Karpas-422 (cell line): ENCODE measurements around the gene RPL18A. TPM values are rescaled to one million over a fixed set of nuclear protein-coding genes. Genes with fewer than 3 reads are reported as not detected.

Source experiments
- DNase-seq: peaks from one replicate; pipeline ENCODE4 v3.0.0-alpha.2; 2015
- H2AFZ ChIP-seq: fragments of 200-600 bp; sonication (generic); 2 replicates; pipeline ENCODE4 v1.6.1; 2014; ENCODE audit warnings: antibody characterized with exemption, low read length, mixed read lengths
- H3K27ac ChIP-seq: fragments of 200-600 bp; sonication (generic); 2 replicates; pipeline ENCODE4 v1.5.1; 2014; ENCODE audit warnings: mild to moderate bottlenecking, low read length, moderate library complexity
- H3K27me3 ChIP-seq: fragments of 200-600 bp; sonication (generic); 2 replicates; pipeline ENCODE4 v1.6.1; 2014; ENCODE audit warnings: low read length, mixed read lengths
- H3K36me3 ChIP-seq: fragments of 200-600 bp; sonication (generic); 2 replicates; pipeline ENCODE4 v1.6.1; 2014; ENCODE audit warnings: low read length, mixed read lengths; ENCODE audit not compliant: insufficient read depth
- H3K4me1 ChIP-seq: fragments of 200-600 bp; sonication (generic); 2 replicates; pipeline ENCODE4 v1.6.1; 2014; ENCODE audit warnings: mild to moderate bottlenecking, low read length, mixed read lengths
- H3K4me2 ChIP-seq: fragments of 200-600 bp; sonication (generic); 2 replicates; pipeline ENCODE4 v1.6.1; 2014; ENCODE audit warnings: low read length, low read depth, mild to moderate bottlenecking; ENCODE audit not compliant: poor library complexity, severe bottlenecking
- H3K4me3 ChIP-seq: fragments of 200-600 bp; sonication (generic); 2 replicates; pipeline ENCODE4 v1.5.1; 2014; ENCODE audit warnings: mild to moderate bottlenecking, antibody characterized with exemption, low read length, mixed read lengths
- H3K79me2 ChIP-seq: fragments of 200-600 bp; sonication (generic); 2 replicates; pipeline ENCODE4 v1.6.1; 2014; ENCODE audit warnings: mild to moderate bottlenecking, low read length, mixed read lengths
- H3K9ac ChIP-seq: fragments of 200-600 bp; sonication (generic); 2 replicates; pipeline ENCODE4 v1.6.0; 2014; ENCODE audit warnings: low read length
- H3K9me2 ChIP-seq: fragments of 200-600 bp; sonication (generic), shearing (Covaris generic); replicated peaks from 2 replicates; pipeline ENCODE4 v1.6.0; 2014; ENCODE audit warnings: mild to moderate bottlenecking, low read length, moderate library complexity; ENCODE audit not compliant: insufficient read depth
- H3K9me3 ChIP-seq: fragments of 300-700, 200-600 bp; sonication (generic); 2 replicates; pipeline ENCODE4 v1.6.1; 2014; ENCODE audit warnings: low read length, mixed read lengths
- H4K20me1 ChIP-seq: fragments of 200-600 bp; sonication (generic); 2 replicates; pipeline ENCODE4 v1.6.1; 2014; ENCODE audit warnings: mild to moderate bottlenecking, antibody characterized with exemption, low read length, low read depth; ENCODE audit not compliant: insufficient read depth
- total RNA-seq: library from RNA; depleted of rRNA; stranded (reverse); fragments of >200 nt; shearing (Covaris generic); gene quantifications from 2 replicates; pipeline ENCODE4 v1.2.3, GENCODE V29; 2014; ENCODE audit warnings: low replicate concordance

Gene RPL18A
- total RNA-seq, 1 experiment from 2014 or later, result 1,678 TPM

GRCh38 chr19:17829855-17830566, 29.7 kb upstream of the RPL18A start:
- H3K36me3 ChIP-seq, result no peaks in the 10 kb centered on the region
- no peak overlapping the region for H3K9ac ChIP-seq
- no peak overlapping the region for H2AFZ ChIP-seq
- no peaks in the 10 kb centered on the region for H3K4me1 ChIP-seq
- H3K79me2 ChIP-seq, result no peaks in the 10 kb centered on the region
- no peak for DNase-seq
- H3K9me2 ChIP-seq, result no peaks in the 10 kb centered on the region
- H3K4me3 ChIP-seq, result no peak overlapping the region
- no peaks in the 10 kb centered on the region for H4K20me1 ChIP-seq
- H3K27me3 ChIP-seq, result no peaks in the 10 kb centered on the region
- no peaks in the 10 kb centered on the region for H3K9me3 ChIP-seq
- no peak overlapping the region for H3K27ac ChIP-seq
- no peak overlapping the region for H3K4me2 ChIP-seq

- no peak overlapping the region for H3K27ac ChIP-seq
These were observed 28.9 kb upstream of the RPL18A start for GRCh38 chr19:17830567-17831418.

GRCh38 chr19:17831419-17831888, 28.3 kb upstream of the RPL18A start:
- no peaks in the 10 kb centered on the region for H3K9me3 ChIP-seq
- H3K4me2 ChIP-seq, result no peak overlapping the region
- H3K4me1 ChIP-seq, result no peaks in the 10 kb centered on the region
- no peaks in the 10 kb centered on the region for H3K79me2 ChIP-seq
- no peaks in the 10 kb centered on the region for H3K36me3 ChIP-seq
- H2AFZ ChIP-seq, result no peak overlapping the region
- no peaks in the 10 kb centered on the region for H3K9me2 ChIP-seq
- DNase-seq, result no peak
- no peak overlapping the region for H3K27ac ChIP-seq
- no peak overlapping the region for H3K9ac ChIP-seq
- no peaks in the 10 kb centered on the region for H4K20me1 ChIP-seq
- H3K27me3 ChIP-seq, result no peaks in the 10 kb centered on the region
- H3K4me3 ChIP-seq, result no peak overlapping the region

More at GRCh38 chr19:17830567-17831418, 28.9 kb upstream of the RPL18A start:
- no peak overlapping the region for H3K4me3 ChIP-seq
- peak; percentile 76 for DNase-seq
- no peak overlapping the region for H3K9ac ChIP-seq
- no peaks in the 10 kb centered on the region for H3K4me1 ChIP-seq
- no peak overlapping the region for H3K4me2 ChIP-seq
- H3K27me3 ChIP-seq, result no peaks in the 10 kb centered on the region
- H3K9me3 ChIP-seq, result no peaks in the 10 kb centered on the region
- no peaks in the 10 kb centered on the region for H3K79me2 ChIP-seq
- H2AFZ ChIP-seq, result no peak overlapping the region
- no peaks in the 10 kb centered on the region for H4K20me1 ChIP-seq
- H3K9me2 ChIP-seq, result no peaks in the 10 kb centered on the region
- no peaks in the 10 kb centered on the region for H3K36me3 ChIP-seq

GRCh38 chr19:17832443-17833208, 27.1 kb upstream of the RPL18A start:
- Histone ChIP-seq H3K9me2 (no peaks in the 10 kb centered on the region), H4K20me1 (no peaks in the 10 kb centered on the region), H3K4me1 (no peaks in the 10 kb centered on the region), H3K27ac (no peak overlapping the region), H2AFZ (no peak overlapping the region), H3K36me3 (no peaks in the 10 kb centered on the region), H3K9ac (no peak overlapping the region), H3K4me2 (no peak overlapping the region), H3K9me3 (no peaks in the 10 kb centered on the region), H3K79me2 (no peaks in the 10 kb centered on the region), H3K4me3 (no peak overlapping the region), H3K27me3 (no peaks in the 10 kb centered on the region)
- DNase-seq, result no peak

DNA sequence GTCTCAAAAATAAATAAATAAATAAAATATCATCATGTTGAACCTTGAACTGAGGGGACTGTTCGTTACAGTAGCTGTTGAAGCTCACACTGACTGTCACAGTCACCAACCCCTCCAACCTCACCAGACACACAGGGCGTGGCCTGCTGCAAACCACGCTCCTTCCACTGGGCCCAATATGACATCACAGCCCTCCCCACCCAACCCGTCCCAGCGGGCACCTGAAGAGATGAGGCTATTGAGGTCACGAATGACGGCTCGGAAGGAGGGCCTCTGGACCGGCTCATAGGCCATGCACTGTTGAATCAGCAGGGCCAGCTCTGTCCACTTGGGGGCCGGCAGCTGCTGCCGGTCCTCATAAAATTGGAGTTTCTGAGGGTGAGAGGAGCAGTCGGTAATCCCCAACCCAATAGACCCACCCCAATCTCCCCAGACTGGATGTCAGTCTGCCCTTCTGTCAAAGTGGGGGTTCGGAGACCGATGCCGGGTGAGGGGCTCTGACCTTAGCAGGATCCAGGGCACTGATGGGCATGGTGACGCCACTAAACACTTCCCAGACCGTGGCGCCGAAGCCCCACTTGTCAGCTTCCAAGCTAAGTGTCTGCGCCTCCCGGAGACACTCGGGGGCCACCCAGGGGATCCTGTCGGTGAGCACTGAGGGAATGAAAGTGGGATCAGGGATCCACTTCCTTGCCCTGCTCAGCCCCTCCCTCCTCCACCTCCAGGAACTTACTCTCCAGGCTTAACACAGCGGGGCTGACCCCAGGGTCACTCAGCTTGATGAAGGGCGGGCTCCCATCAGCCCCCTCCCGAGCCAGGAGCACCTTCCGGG, 25.1 kb upstream of the RPL18A start:
- Histone ChIP-seq H4K20me1 (no peaks in the 10 kb centered on the region), H3K27me3 (no peaks in the 10 kb centered on the region), H3K27ac (no peak overlapping the region), H3K4me2 (no peak overlapping the region), H2AFZ (no peak overlapping the region), H3K36me3 (no peaks in the 10 kb centered on the region), H3K79me2 (no peaks in the 10 kb centered on the region), H3K9ac (no peak overlapping the region), H3K4me3 (no peak overlapping the region), H3K9me3 (no peaks in the 10 kb centered on the region), H3K4me1 (no peaks in the 10 kb centered on the region), H3K9me2 (no peaks in the 10 kb centered on the region)
- DNase-seq, result no peak

- H4K20me1 ChIP-seq, result no peaks in the 10 kb centered on the region
- DNase-seq, result no peak
- H3K4me3 ChIP-seq, result no peak overlapping the region
- no peaks in the 10 kb centered on the region for H3K36me3 ChIP-seq
- no peak overlapping the region for H3K27ac ChIP-seq
- H3K79me2 ChIP-seq, result no peaks in the 10 kb centered on the region
- H3K4me1 ChIP-seq, result no peaks in the 10 kb centered on the region
- H3K27me3 ChIP-seq, result no peaks in the 10 kb centered on the region
- H3K4me2 ChIP-seq, result no peak overlapping the region
- H3K9me2 ChIP-seq, result no peaks in the 10 kb centered on the region
- H3K9ac ChIP-seq, result no peak overlapping the region
- no peak overlapping the region for H2AFZ ChIP-seq
- no peaks in the 10 kb centered on the region for H3K9me3 ChIP-seq
These were observed 24.3 kb upstream of the RPL18A start for GRCh38 chr19:17835182-17836006.

DNA sequence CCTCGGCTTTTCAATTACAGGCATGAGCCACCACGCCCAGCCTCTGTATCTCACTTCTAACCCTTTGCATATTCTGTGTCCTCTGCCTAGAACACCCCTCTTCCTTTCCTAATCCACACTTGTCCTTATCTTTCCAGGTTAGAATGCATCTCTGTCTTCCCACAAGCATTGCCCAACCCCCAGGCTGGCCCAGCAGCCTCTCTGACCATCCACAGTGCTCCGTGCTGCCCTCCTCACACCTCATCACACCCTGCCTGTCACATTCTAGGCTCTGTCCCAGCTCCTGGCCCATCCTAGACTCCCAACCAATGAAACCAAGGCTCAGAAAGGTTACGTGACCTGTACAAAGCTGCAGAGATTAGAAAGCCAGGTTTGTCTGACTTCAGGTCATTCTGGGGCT, 23.2 kb upstream of the RPL18A start:
- Histone ChIP-seq H3K27ac (no peak overlapping the region), H3K9me3 (no peaks in the 10 kb centered on the region), H3K4me3 (no peak overlapping the region), H4K20me1 (no peaks in the 10 kb centered on the region), H3K27me3 (no peaks in the 10 kb centered on the region), H2AFZ (no peak overlapping the region), H3K9ac (no peak overlapping the region), H3K4me2 (no peak overlapping the region), H3K79me2 (no peaks in the 10 kb centered on the region), H3K4me1 (no peaks in the 10 kb centered on the region), H3K9me2 (no peaks in the 10 kb centered on the region), H3K36me3 (no peaks in the 10 kb centered on the region)
- DNase-seq, result no peak
